Left lung (tissue), 10 donors: ENCODE data around the gene TRIM37. TPM values are rescaled to one million over a fixed set of nuclear protein-coding genes. Genes with fewer than 3 reads are reported as not detected.
"Not testable (repeated sequence)": the region's sequence is repeated elsewhere in the genome, so short reads cannot be mapped to it uniquely, and the experiment has no call there.

Experiments used
- ATAC-seq: fragments of 200-7000 bp; cut with Tn5 transposase; one replicate; pipeline ENCODE4 v1.9.1; 2020; ENCODE audit warnings: moderate library complexity
- DNase-seq, 4 donors: peaks; one replicate each; pipeline ENCODE4 v3.0.0-alpha.2; 2013 to 2020
- H3K27ac ChIP-seq, 2 donors: fragments of 200-600 bp; sonication (generic) in 1 of 2; one replicate each; pipeline versions ENCODE4 v1.5.0 to v1.8.0; 2020 to 2021
- H3K27me3 ChIP-seq, 2 donors: fragments of 200-600 bp; sonication (generic) in 1 of 2; one replicate each; pipeline versions ENCODE4 v1.5.0 to v1.8.0; 2020 to 2021
- H3K36me3 ChIP-seq, 2 donors: fragments of 200-600 bp; sonication (generic) in 1 of 2; one replicate each; pipeline versions ENCODE4 v1.5.0 to v1.8.0; 2020 to 2021
- H3K4me1 ChIP-seq, 2 donors: fragments of 200-600 bp; one replicate each; pipeline ENCODE4 v1.8.0; 2021
- H3K4me3 ChIP-seq, 2 donors: fragments of 200-600 bp; sonication (generic) in 1 of 2; one replicate each; pipeline versions ENCODE4 v1.5.0 to v1.8.0; 2020 to 2021; ENCODE audit warnings: mild to moderate bottlenecking in 1 of 2
- H3K9me3 ChIP-seq, 2 donors: fragments of 200-600 bp; sonication (generic) in 1 of 2; one replicate each; pipeline versions ENCODE4 v1.5.0 to v1.8.0; 2020 to 2021
- intact Hi-C, 2 donors: fragments of 100-400 bp; cut with DNase I; formaldehyde crosslinking; loops; one replicate each; pipeline versions ENCODE4 v1.11.2 to v1.14.2; 2022
- polyA plus RNA-seq, 6 donors: library from polyadenylated mRNA; unstranded; fragments of 120-200 nt; gene quantifications; one replicate each; pipeline ENCODE4 v1.2.1, GENCODE V29; 2013; ENCODE audit not compliant: insufficient read length in 6 of 6
- total RNA-seq, 2 donors: library from RNA; stranded (reverse); fragmentation: NEBNext Ultra II Directional; extraction: Animal tissue kit (Norgen Biotek cat#: 25700); gene quantifications; one replicate each; pipeline ENCODE4 v1.2.1, GENCODE V29; 2021
- TF ChIP-seq, protein P1 (sequence below), 2 donors: fragments of 200-600 bp; sonication (generic) in 1 of 2; IDR thresholded peaks; one replicate each; pipeline versions ENCODE4 v1.5.0 to v1.8.0; 2021; ENCODE audit warnings: antibody characterized with exemption in 2 of 2
- donor health status: DM: no; HTN: yes; CAD: no.
- donor health status: DM: no; HTN: no; CAD: no.

The TRIM37 gene
- total and polyA plus RNA-seq, 8 donors: 17.0 to 23.3 (median 21.4) TPM

GRCh38 chr17:58969156-58969555 is 137.5 kb downstream of the TRIM37 start:
- intact Hi-C loops: no loop called here
- Histone ChIP-seq H3K9me3 (no peaks in the 10 kb centered on the region), H3K36me3 (no peaks in the 10 kb centered on the region), H3K4me1 (peaks cover 0 to 5% of the 10 kb centered on the region in 2 donors), H3K27ac (no peak overlapping the region), H3K27me3 (no peaks in the 10 kb centered on the region), H3K4me3 (no peak overlapping the region)
- ATAC-seq: peak; percentile 92
- TF ChIP-seq, protein P1, sequence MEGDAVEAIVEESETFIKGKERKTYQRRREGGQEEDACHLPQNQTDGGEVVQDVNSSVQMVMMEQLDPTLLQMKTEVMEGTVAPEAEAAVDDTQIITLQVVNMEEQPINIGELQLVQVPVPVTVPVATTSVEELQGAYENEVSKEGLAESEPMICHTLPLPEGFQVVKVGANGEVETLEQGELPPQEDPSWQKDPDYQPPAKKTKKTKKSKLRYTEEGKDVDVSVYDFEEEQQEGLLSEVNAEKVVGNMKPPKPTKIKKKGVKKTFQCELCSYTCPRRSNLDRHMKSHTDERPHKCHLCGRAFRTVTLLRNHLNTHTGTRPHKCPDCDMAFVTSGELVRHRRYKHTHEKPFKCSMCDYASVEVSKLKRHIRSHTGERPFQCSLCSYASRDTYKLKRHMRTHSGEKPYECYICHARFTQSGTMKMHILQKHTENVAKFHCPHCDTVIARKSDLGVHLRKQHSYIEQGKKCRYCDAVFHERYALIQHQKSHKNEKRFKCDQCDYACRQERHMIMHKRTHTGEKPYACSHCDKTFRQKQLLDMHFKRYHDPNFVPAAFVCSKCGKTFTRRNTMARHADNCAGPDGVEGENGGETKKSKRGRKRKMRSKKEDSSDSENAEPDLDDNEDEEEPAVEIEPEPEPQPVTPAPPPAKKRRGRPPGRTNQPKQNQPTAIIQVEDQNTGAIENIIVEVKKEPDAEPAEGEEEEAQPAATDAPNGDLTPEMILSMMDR (IDR thresholded peaks at IDR 0.05): no peak
- peak in 1 of 4 donors; percentile 33 for DNase-seq

DNA sequence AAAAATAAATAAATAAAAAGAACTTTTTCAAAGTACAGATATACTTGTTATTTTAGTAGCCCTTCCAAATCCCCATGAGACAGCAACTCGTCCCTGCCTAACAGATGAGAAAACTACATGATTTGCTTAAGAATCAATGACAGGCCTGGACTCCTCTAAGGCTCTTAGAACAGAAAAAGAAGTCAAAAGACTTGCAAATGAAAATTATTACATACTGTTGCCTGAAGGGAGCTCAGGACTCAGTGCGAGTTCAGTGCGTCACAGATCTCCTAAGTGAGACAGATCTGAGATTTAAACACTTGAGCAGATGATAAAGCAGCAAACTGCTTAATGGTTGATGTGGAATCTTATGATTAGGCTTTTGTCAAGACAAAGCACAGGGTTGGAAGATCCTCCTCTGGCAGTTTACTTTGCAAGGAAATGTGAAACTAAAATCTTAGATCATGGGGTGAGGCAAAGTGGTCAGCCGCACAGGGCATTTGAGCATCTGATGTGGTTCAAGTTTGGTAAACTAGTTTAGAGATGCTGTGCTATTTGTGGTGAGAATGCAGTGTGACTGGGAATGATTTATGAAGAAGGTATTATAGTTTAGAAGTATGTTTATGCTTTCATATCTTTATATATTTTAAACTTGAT is 138.1 kb downstream of the TRIM37 start:
- ATAC-seq (no peak), DNase-seq (no peak)
- intact Hi-C loops: no loop called here
- no peak overlapping the region for H3K27ac ChIP-seq
- TF ChIP-seq, protein P1 (IDR thresholded peaks at IDR 0.05): no peak
- no peaks in the 10 kb centered on the region for H3K36me3 ChIP-seq
- no peaks in the 10 kb centered on the region for H3K9me3 ChIP-seq
- no peak overlapping the region for H3K4me3 ChIP-seq
- no peaks in the 10 kb centered on the region for H3K27me3 ChIP-seq
- peaks cover 0 to 5% of the 10 kb centered on the region in 2 donors for H3K4me1 ChIP-seq

DNA sequence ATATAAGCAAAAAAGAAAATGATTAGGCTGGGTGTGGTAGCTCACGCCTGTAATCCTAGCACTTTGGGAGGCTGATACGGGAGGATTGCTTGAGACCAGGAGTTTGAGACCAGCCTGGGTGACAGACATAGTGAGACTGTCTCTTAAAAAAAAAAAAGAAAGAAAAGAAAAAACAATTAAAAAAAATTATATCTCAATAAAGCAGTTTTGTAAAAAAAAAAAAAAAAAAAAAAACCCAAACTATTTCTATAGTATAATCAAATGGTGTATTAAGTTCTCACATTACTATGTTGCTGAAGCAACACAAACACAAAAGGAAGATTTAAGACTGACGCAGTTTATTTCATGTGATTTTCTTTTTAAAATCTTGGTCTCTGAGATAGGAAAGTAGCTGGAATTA is 140.5 kb downstream of the TRIM37 start:
- H3K4me3 ChIP-seq: no peak overlapping the region
- intact Hi-C loops: no loop called here
- TF ChIP-seq, protein P1 (IDR thresholded peaks at IDR 0.05): no peak

GRCh38 chr17:58965221-58965620 is 141.5 kb downstream of the TRIM37 start:
- no peak overlapping the region for H3K27ac ChIP-seq
- no peaks in the 10 kb centered on the region for H3K9me3 ChIP-seq
- no peak for DNase-seq
- no peak for ATAC-seq
- no peak overlapping the region for H3K4me3 ChIP-seq
- no peaks in the 10 kb centered on the region for H3K36me3 ChIP-seq
- H3K4me1 ChIP-seq: peaks cover 0 to 5% of the 10 kb centered on the region in 2 donors
- H3K27me3 ChIP-seq: no peaks in the 10 kb centered on the region
- intact Hi-C loops: no loop called here
- TF ChIP-seq, protein P1 (IDR thresholded peaks at IDR 0.05): no peak

More for the DNA sequence above, 140.5 kb downstream of the TRIM37 start:
- Histone ChIP-seq H3K27ac (no peak overlapping the region), H3K27me3 (no peaks in the 10 kb centered on the region), H3K4me1 (peaks cover 0 to 5% of the 10 kb centered on the region in 2 donors), H3K9me3 (no peaks in the 10 kb centered on the region), H3K36me3 (no peaks in the 10 kb centered on the region)
- DNase-seq (no peak), ATAC-seq (no peak)

DNA sequence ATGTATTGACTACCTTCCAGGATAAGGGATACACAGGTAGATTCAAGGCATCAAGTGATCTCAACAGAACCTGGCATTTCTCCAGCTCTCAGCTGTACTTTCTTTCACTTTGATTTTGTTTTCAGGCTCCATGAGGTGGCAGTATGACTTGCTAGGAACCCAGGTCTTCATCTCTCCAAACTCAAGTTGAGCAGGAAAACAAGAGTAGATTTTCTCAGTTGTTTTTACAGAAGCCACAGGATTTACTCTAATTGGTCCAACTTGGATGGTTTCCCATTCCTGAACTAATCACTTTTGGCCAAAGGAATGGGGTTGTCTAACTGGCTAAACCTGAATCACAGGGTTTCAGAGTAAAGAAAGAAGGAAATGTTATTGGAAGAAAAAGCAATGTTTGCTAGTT is 146.6 kb downstream of the TRIM37 start:
- no peaks in the 10 kb centered on the region for H3K9me3 ChIP-seq
- ATAC-seq: peak; percentile 77
- H3K4me3 ChIP-seq: no peak overlapping the region
- intact Hi-C loops: no loop called here
- DNase-seq: peak in 2 of 4 donors; percentile 18 to 47
- no peaks in the 10 kb centered on the region for H3K27me3 ChIP-seq
- no peak overlapping the region for H3K27ac ChIP-seq
- TF ChIP-seq, protein P1 (IDR thresholded peaks at IDR 0.05): no peak
- H3K4me1 ChIP-seq: no peaks in the 10 kb centered on the region
- no peaks in the 10 kb centered on the region for H3K36me3 ChIP-seq

- H3K36me3 ChIP-seq, H3K9me3 ChIP-seq, ATAC-seq, H3K4me3 ChIP-seq, DNase-seq, intact Hi-C loops, H3K27me3 ChIP-seq, H3K4me1 ChIP-seq, H3K27ac ChIP-seq: not testable (repeated sequence)
These were observed 149.0 kb downstream of the TRIM37 start for GRCh38 chr17:58957725-58958073.
